ENCODE data around the gene TGDS. TPM values are rescaled to one million over a fixed set of nuclear protein-coding genes. Genes with fewer than 3 reads are reported as not detected.
A peak's percentile ranks its signal among the peaks of the same experiment; 100 is the strongest.
"Not testable (repeated sequence)": the region's sequence is repeated elsewhere in the genome, so short reads cannot be mapped to it uniquely, and the experiment has no call there.

TGDS gene
- total RNA-seq, 1 experiment from 2014 or later: 15.1 TPM

- DNase-seq (ENCODE audit: low spot score): peak; percentile 59
Measured at GRCh38 chr13:94550062-94550738, 45.8 kb downstream of the TGDS start.

GRCh38 chr13:94549232-94550061, 46.5 kb downstream of the TGDS start:
- peak; percentile 95 for DNase-seq (ENCODE audit: low spot score)

GRCh38 chr13:94548821-94549231, 47.1 kb downstream of the TGDS start:
- DNase-seq (ENCODE audit: low spot score): no peak

GRCh38 chr13:94548382-94548781, 47.6 kb downstream of the TGDS start:
- no peak for DNase-seq (ENCODE audit: low spot score)

DNA sequence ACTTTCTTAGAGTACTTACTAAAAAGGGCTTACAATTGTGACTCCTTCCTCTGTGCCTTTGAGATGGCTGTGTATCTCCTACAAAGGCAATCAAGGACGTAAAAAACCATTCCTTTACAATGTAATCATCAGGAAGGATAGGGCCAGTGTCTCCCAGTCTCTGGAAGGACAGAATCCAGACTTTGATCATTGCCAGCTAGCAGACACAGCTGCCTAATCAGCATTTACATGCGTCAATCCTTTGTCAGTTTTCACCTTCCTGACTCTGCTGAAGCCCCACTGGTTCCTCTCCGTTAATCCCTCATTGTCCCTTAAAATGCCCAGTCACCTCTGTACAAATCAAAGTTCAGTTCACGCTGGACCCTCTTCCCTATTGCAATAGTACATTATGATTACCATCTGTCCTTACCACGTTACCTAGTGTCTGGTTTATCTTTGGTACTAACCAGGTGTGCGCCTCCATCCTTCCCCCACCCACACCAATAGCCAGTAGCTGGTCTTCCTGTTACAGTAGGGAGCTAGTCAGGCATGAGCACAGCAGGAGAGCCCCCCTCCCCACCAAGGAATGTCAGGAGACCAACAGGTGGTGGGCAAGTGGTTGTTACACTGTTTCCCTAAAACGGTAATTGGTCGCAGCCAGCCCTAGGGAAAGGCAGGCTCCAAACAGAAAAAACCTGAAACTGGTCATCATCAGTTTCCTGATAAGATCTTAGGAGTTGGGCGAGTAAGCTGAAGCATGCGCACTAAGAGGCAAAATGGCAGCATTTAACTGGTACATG, 49.7 kb downstream of the TGDS start:
- no peak for DNase-seq (ENCODE audit: low spot score)

GRCh38 chr13:94544922-94545321, 51.0 kb downstream of the TGDS start:
- DNase-seq (ENCODE audit: low spot score): no peak

DNA sequence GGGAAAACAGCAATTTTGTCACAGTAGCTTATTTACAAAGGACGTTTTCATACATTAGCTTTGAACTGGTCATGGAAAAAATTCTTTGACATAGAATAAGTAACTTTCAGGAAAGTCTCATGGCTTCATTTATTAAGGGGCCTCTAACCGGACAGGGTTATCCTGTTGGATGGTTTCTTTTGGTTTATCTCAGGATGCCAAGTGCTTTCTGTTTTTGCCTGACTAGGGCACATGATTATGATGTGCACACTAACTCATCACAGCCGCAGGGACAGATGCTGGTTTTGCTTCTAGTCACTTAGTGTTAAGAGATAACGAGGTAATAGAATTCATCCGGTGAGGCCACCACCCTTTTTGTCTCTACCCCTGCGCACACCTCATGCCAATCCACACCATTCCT, 53.0 kb downstream of the TGDS start:
- no peak for DNase-seq (ENCODE audit: low spot score)

DNA sequence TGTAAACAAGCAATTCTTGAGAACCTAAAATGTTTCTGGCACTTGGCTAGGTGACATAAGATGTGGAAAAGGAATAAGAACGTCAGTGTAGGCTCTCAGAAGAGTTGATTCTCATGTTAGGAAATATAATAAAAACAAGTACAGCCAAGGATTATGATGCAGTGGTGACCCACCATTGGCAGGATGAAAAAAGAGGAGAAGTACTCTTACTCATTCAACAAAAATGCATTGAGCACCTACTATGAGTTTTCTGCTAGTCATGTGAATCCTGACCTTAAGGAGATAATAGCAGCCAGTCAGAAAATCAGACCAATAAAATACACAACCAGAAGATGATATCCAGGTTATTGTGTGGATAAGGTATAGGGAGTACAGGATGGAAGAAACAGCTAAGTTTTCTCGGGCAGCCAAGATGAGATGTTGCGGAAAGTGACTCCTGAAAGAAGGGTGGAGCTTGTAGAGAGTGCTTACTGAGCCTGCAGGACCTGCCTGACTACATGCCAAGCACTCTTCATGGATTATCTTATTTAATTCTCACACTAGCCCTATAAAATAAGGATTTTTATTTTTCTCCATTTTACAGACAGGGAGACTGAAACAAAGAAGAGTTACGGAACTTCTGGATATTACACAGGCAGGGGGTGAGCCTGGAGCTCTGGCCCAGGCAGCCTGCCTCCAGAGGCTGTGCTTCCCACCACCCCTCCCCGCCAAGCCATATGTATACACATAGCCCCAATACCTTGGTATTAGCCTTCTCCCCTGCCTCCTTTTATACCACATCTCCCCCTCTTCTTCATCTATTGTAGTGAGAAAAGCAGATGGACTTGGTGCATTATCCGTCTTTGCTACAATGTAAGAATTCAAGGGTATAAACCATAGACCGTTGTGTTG, 58.0 kb downstream of the TGDS start:
- no peak for DNase-seq (ENCODE audit: low spot score)

GRCh38 chr13:94535775-94536174, 60.2 kb downstream of the TGDS start:
- DNase-seq (ENCODE audit: low spot score): no peak

GRCh38 chr13:94535231-94535630, 60.7 kb downstream of the TGDS start:
- DNase-seq (ENCODE audit: low spot score): no peak

GRCh38 chr13:94534166-94534565, 61.8 kb downstream of the TGDS start:
- no peak for DNase-seq (ENCODE audit: low spot score)

DNA sequence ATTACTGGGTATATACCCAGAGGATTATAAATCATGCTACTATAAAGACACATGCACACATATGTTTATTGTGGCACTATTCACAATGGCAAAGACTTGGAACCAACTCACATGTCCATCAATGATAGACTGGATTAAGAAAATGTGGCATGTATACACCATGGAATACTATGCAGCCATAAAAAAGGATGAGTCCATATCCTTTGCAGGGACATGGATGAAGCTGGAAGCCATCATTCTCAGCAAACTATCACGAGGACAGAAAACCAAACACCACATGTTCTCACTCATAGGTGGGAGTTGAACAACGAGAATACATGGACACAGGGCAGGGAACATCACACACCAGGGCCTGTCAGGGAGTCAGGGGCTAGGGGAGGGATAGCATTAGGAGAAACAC, 63.7 kb downstream of the TGDS start:
- DNase-seq (ENCODE audit: low spot score): not testable (repeated sequence)

DNA sequence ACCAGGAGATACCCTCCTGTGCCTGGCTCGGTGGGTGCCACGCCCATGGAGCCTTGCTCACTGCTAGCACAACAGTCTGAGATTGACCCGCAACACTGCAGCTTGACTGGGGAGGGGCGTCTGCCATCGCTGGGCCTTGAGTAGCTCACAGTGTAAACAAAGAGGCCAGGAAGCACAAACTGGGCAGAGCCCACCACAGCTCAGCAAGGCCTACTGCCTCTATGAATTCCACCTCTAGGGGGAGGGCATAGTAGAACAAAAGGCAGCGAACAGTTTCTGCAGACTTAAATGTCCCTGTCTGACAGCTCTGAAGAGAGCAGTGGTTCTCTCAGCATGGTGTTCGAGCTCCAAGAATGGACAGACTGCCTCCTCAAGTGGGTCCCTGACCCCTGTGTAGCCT, 69.0 kb downstream of the TGDS start:
- DNase-seq (ENCODE audit: low spot score): not testable (repeated sequence)

GRCh38 chr13:94525781-94526180, 70.2 kb downstream of the TGDS start:
- no peak for DNase-seq (ENCODE audit: low spot score)

DNA sequence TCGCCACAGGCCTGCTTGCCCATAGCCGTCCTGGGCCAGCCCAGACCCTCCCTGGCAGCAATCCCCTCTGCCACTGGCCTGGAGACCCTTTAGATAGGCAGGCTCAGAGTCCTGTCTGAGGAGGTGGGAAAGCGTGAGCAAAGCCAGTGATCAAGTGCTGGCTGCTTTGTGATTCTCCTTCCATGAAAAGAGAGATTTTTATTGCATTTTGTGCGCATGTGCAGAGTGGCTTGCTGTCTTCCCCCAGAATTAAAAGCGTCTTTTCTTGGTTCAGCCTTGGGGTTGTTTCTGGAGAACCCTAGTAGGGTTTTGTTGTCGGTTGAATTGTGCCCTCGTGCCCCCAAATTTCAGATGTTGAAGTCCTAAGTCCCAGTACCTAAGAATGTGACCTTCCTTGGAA, 71.5 kb downstream of the TGDS start:
- no peak for DNase-seq (ENCODE audit: low spot score)

Other genes with a start within 250 kb of the TGDS start
- gene DCT, start 116.5 kb downstream of the TGDS start, total RNA-seq (2014; rRNA removed; shearing (Covaris generic)): not detected in 2 replicates
- 14.8 and 16.3 TPM in 2 replicates for gene GPR180, start 5.7 kb upstream of the TGDS start, total RNA-seq (2014; rRNA removed; shearing (Covaris generic))
- not detected in 2 replicates for gene SOX21, start 116.4 kb upstream of the TGDS start, total RNA-seq (2014; rRNA removed; shearing (Covaris generic))

Measured in A172 (cell line).